Ishikawa (cell line): ENCODE measurements around the gene MYO16.

Experiments used
- CEBPB ChIP-seq: IDR thresholded peaks from 2 replicates; pipeline ENCODE4 v1.6.1; 2012
- TAF1 ChIP-seq: IDR thresholded peaks from 2 replicates; pipeline ENCODE4 v1.6.1; 2012; ENCODE audit warnings: low read depth, mild to moderate bottlenecking

DNA sequence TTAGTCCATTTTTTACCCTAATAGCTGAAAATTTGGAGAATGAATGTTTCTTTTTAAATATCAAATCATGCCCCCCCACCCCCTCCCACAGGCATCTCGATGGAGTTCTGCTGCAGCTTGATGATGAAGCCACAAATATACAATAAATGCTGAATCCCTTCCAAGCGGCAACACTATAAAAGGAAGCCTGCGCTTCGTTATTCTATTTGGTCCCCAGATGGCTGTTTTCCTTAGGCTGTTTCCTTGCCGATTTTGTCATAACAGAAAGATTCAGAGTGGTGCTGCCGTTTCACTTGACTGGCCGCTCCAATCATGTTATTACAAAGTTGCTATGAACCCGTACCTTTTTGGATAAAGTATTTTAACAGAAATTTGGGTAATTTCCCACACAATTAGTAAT lies 79.5 kb downstream of the MYO16 start:
- TF ChIP-seq CEBPB (no peak), TAF1 (no peak)
